ENCODE measurements around the gene VASN.
A peak's percentile ranks its signal among the peaks of the same experiment; 100 is the strongest.

The VASN gene

GRCh38 chr16:4350365-4350786 is 21.3 kb upstream of the VASN start:
- H3K4me3 ChIP-seq (ENCODE audit: low read depth in 1 of 2, low read length in 1 of 2), result peak overlapping the region; percentile 65 to 84
- peak overlapping the region; percentile 79 for H3K27ac ChIP-seq
- TF ChIP-seq CTCF (IDR thresholded peaks at IDR 0.05), result no peak
- peaks cover 25% of the 10 kb centered on the region for H3K36me3 ChIP-seq
- H3K27me3 ChIP-seq, result no peaks in the 10 kb centered on the region
- no peaks in the 10 kb centered on the region for H3K9me3 ChIP-seq
- peaks cover 58 to 65% of the 10 kb centered on the region in 2 experiments for H3K4me1 ChIP-seq (ENCODE audit: control insufficient read depth in 1 of 2, insufficient read depth in 1 of 2, low read depth in 1 of 2, low read length in 1 of 2)

- H3K27me3 ChIP-seq, result no peaks in the 10 kb centered on the region
- H3K36me3 ChIP-seq, result peaks cover 32% of the 10 kb centered on the region
- peak within 1 kb of the TSS; percentile 79 for H3K27ac ChIP-seq
- no peaks in the 10 kb centered on the region for H3K9me3 ChIP-seq
- peak within 1 kb of the TSS; percentile 65 to 84 for H3K4me3 ChIP-seq (ENCODE audit: low read depth in 1 of 2, low read length in 1 of 2)
- H3K4me1 ChIP-seq (ENCODE audit: control insufficient read depth in 1 of 2, insufficient read depth in 1 of 2, low read depth in 1 of 2, low read length in 1 of 2), result peaks cover 52 to 58% of the 10 kb centered on the region in 2 experiments
- TF ChIP-seq CTCF (IDR thresholded peaks at IDR 0.05), result peak; percentile 37
Measured at GRCh38 chr16:4350787-4351659, 20.6 kb upstream of the VASN start, which contains the start of gene PAM16. Gene PAM16, minus strand, starts transcription at chr16:4351321. Its CDS starts 87 bp downstream, at chr16:4351234.

- no peaks in the 10 kb centered on the region for H3K9me3 ChIP-seq
- H3K4me1 ChIP-seq (ENCODE audit: control insufficient read depth in 1 of 2, insufficient read depth in 1 of 2, low read depth in 1 of 2, low read length in 1 of 2), result peaks cover 43 to 50% of the 10 kb centered on the region in 2 experiments
- no peak for TF ChIP-seq CTCF (IDR thresholded peaks at IDR 0.05)
- no peaks in the 10 kb centered on the region for H3K27me3 ChIP-seq
- no peak overlapping the region for H3K4me3 ChIP-seq (ENCODE audit: low read depth in 1 of 2, low read length in 1 of 2)
- peaks cover 40% of the 10 kb centered on the region for H3K36me3 ChIP-seq
- peak overlapping the region; percentile 79 for H3K27ac ChIP-seq
Measured at GRCh38 chr16:4351880-4352279, 19.8 kb upstream of the VASN start.

GRCh38 chr16:4352843-4353242 is 18.8 kb upstream of the VASN start:
- TF ChIP-seq CTCF (IDR thresholded peaks at IDR 0.05), result no peak
- peaks cover 50% of the 10 kb centered on the region for H3K36me3 ChIP-seq

GRCh38 chr16:4353675-4354074 is 18.0 kb upstream of the VASN start:
- TF ChIP-seq CTCF (IDR thresholded peaks at IDR 0.05), result no peak
- peaks cover 58% of the 10 kb centered on the region for H3K36me3 ChIP-seq

More at GRCh38 chr16:4352843-4353242, 18.8 kb upstream of the VASN start:
- peaks cover 34 to 40% of the 10 kb centered on the region in 2 experiments for H3K4me1 ChIP-seq (ENCODE audit: control insufficient read depth in 1 of 2, insufficient read depth in 1 of 2, low read depth in 1 of 2, low read length in 1 of 2)
- H3K4me3 ChIP-seq (ENCODE audit: low read depth in 1 of 2, low read length in 1 of 2), result no peak overlapping the region
- H3K27me3 ChIP-seq, result no peaks in the 10 kb centered on the region
- H3K9me3 ChIP-seq, result no peaks in the 10 kb centered on the region
- peak overlapping the region; percentile 41 for H3K27ac ChIP-seq

More at GRCh38 chr16:4353675-4354074, 18.0 kb upstream of the VASN start:
- no peak overlapping the region for H3K4me3 ChIP-seq (ENCODE audit: low read depth in 1 of 2, low read length in 1 of 2)
- H3K4me1 ChIP-seq (ENCODE audit: control insufficient read depth in 1 of 2, insufficient read depth in 1 of 2, low read depth in 1 of 2, low read length in 1 of 2), result peaks cover 26 to 32% of the 10 kb centered on the region in 2 experiments
- no peaks in the 10 kb centered on the region for H3K9me3 ChIP-seq
- no peaks in the 10 kb centered on the region for H3K27me3 ChIP-seq
- H3K27ac ChIP-seq, result peak overlapping the region; percentile 41

All from neutrophil (primary cell).